ENCODE results near the gene CYGB. TPM values are rescaled to one million over a fixed set of nuclear protein-coding genes. Genes with fewer than 3 reads are reported as not detected.
A peak's percentile ranks its signal among the peaks of the same experiment; 100 is the strongest.

The CYGB gene
- total and polyA plus RNA-seq, 10 of the 15 experiments (the other 5 are each of a cell fraction or from before 2014, with no cell fraction given), result 0.34 TPM; not detected in 9

GRCh38 chr17:76491271-76492122, 46.0 kb downstream of the CYGB start:
- POLR2A ChIA-PET, result interaction anchor here (0.5 to 4.1 kb wide), 5 partner anchors 10 to 358 kb away, joined by 3 to 49 read pairs (median 7); partner anchors contain the start of gene RHBDF2
- CTCF ChIA-PET, result interaction anchor here (1.0 to 3.5 kb wide), 6 partner anchors 9 to 84 kb away, joined by 3 to 35 read pairs (median 4); partner anchors contain the start of gene RHBDF2
- peak; percentile 39; the same call in 1 of the 2 replicates for TF ChIP-seq POLR2A (IDR thresholded peaks at IDR 0.05; ENCODE audit: low read depth, low read length)
- peak in 1 of 2 experiments; percentile 65; a peak in 1 of 3 replicates for TF ChIP-seq EGR1 (IDR thresholded peaks at IDR 0.05; ENCODE audit: borderline replicate concordance in 1 of 2, low read depth in 2 of 2, low read length in 2 of 2)
- TF ChIP-seq TCF12 (IDR thresholded peaks at IDR 0.05; ENCODE audit: low read depth, low read length), result 0 out of 2 replicates have a peak, but pooled peaks have one; percentile 22
- TF ChIP-seq HDAC2 (IDR thresholded peaks at IDR 0.05), result no peak

More at GRCh38 chr17:76491271-76492122, 46.0 kb downstream of the CYGB start:
- ATAC-seq (peak; percentile 9), DNase-seq (ENCODE audit: low read depth, low spot score) (no peak), FAIRE-seq (no peak)
- Histone ChIP-seq H3K4me2 (ENCODE audit: control insufficient read depth, insufficient read depth) (peak overlapping the region; percentile 83), H4K20me1 (ENCODE audit: control insufficient read depth, insufficient read depth) (no peaks in the 10 kb centered on the region), H3K4me1 (ENCODE audit: control insufficient read depth, insufficient read depth, low read length) (peaks cover 55% of the 10 kb centered on the region), H3K27ac (ENCODE audit: control insufficient read depth, insufficient read depth) (peak overlapping the region; percentile 80), H3K9me3 (replicated peaks; ENCODE audit: control insufficient read depth, insufficient read depth, low read length) (no peaks in the 10 kb centered on the region), H3K4me3 (peak overlapping the region; percentile 32; the same call in 1 of the 2 replicates), H3K36me3 (ENCODE audit: control insufficient read depth in 2 of 2, insufficient read depth in 2 of 2, low read length in 1 of 2) (no peaks in the 10 kb centered on the region; a peak in 3 of 4 replicates), H3K27me3 (replicated peaks in 1 of 2; ENCODE audit: control insufficient read depth in 2 of 2, insufficient read depth in 2 of 2, low read length in 1 of 2) (no peaks in the 10 kb centered on the region), H3K9ac (ENCODE audit: control insufficient read depth, insufficient read depth, low read length) (peak overlapping the region; percentile 40), H3K79me2 (ENCODE audit: control insufficient read depth, insufficient read depth, low read length) (peaks cover 34% of the 10 kb centered on the region), H2AFZ (ENCODE audit: control insufficient read depth, low read depth, low read length) (no peak overlapping the region)
- in situ Hi-C loops (cut with MboI), result no loop called here
- 54% methylated on average over 16 of the region's 17 CpGs for WGBS (ENCODE audit: insufficient coverage, insufficient replicate concordance, low lambda C conversion rate, missing lambda C conversion rate)
- ChIA-PET RAD21 (ENCODE audit: unreplicated experiment) (interaction anchor here (0.7 to 6.4 kb wide), 6 partner anchors 10 to 33 kb away, joined by 3 to 50 read pairs (median 6); no protein-coding TSS in a partner anchor), SMC1A (ENCODE audit: uncharacterized antibody, unreplicated experiment) (interaction anchor here (0.6 to 4.6 kb wide), 4 partner anchors 9 to 1360 kb away, joined by 3 to 49 read pairs (median 15); partner anchors contain the start of genes AANAT and NT5C)
- BruUV-seq (replicated peaks), result no TSS peak
- intact Hi-C loops (cut with micrococcal nuclease; ENCODE audit: unreplicated experiment), result no loop called here
